ENCODE measurements around the gene DNAJC27. TPM values are rescaled to one million over a fixed set of nuclear protein-coding genes. Genes with fewer than 3 reads are reported as not detected.

Gene DNAJC27
- total and polyA plus RNA-seq, 12 donors: 2.8 to 13.1 (median 9.6) TPM

Other genes with a start within 250 kb of the DNAJC27 start
- gene PTRHD1, start 178.6 kb downstream of the DNAJC27 start, total RNA-seq: 10 to 100 TPM; 23.8 to 38.8 (median 32.3) TPM
- gene PTRHD1, start 178.6 kb downstream of the DNAJC27 start, polyA plus RNA-seq: 10 to 100 TPM; 19.6 to 20.4 TPM
- gene CENPO, start 178.5 kb downstream of the DNAJC27 start, total RNA-seq: 1 to 10 TPM; 1.5 to 4.6 (median 2.3) TPM
- gene CENPO, start 178.5 kb downstream of the DNAJC27 start, polyA plus RNA-seq: 1 to 10 TPM; 1.2 to 1.4 TPM
- gene ADCY3, start 51.7 kb downstream of the DNAJC27 start, total RNA-seq: 10 to 100 TPM in 5 of 10 donors, 1 to 10 TPM in 5; 5.3 to 50.8 (median 10.5) TPM
- 10 to 100 TPM; 16.4 to 19.5 TPM for gene ADCY3, start 51.7 kb downstream of the DNAJC27 start, polyA plus RNA-seq
- 10 to 100 TPM in 1 of 10 donors, 1 to 10 TPM in 9; 2.6 to 15.2 (median 7.9) TPM for gene EFR3B, start 70.1 kb upstream of the DNAJC27 start, total RNA-seq
- 1 to 10 TPM in 1 of 2 donors, under 1 TPM in 1; 0.62 to 1.3 TPM for gene EFR3B, start 70.1 kb upstream of the DNAJC27 start, polyA plus RNA-seq
- gene POMC, start 196.6 kb upstream of the DNAJC27 start, total RNA-seq: 1 to 10 TPM; 1.9 to 9.5 (median 5.3) TPM
- 10 to 100 TPM in 1 of 2 donors, 1 to 10 TPM in 1; 6.1 to 11.2 TPM for gene POMC, start 196.6 kb upstream of the DNAJC27 start, polyA plus RNA-seq